MM.1S (cell line): ENCODE data around the gene BTBD9.

Source experiments
- CTCF ChIP-seq: fragments of 300-600 bp; sonication (generic); IDR thresholded peaks from 2 replicates; pipeline ENCODE4 v1.5.1; 2016; ENCODE audit warnings: antibody characterized with exemption, low read length, mixed read lengths
- EZH2 ChIP-seq: fragments of 300-600 bp; sonication (generic); optimal IDR thresholded peaks from 2 replicates; pipeline ENCODE3; 2017; ENCODE audit warnings: low read depth, mild to moderate bottlenecking, antibody characterized with exemption, low read length, mixed read lengths

- TF ChIP-seq CTCF (no peak), EZH2 (no peak)
Measured at GRCh38 chr6:38354905-38355304, 284.8 kb downstream of the BTBD9 start.
